GM12878 (cell line): Measurements from ENCODE around the gene GCM1. TPM values are rescaled to one million over a fixed set of nuclear protein-coding genes. Genes with fewer than 3 reads are reported as not detected.

Experiments used
- ATAC-seq: fragments of 200-7000 bp; cut with Tn5 transposase; 3 replicates; pipeline ENCODE4 v1.9.1; 2020; ENCODE audit warnings: mild to moderate bottlenecking, moderate library complexity
- BruUV-seq: library from RNA; stranded (reverse); fragments of 400-500 nt; replicated peaks from 2 replicates; lab custom pipeline; 2021; lab: Mats Ljungman, UMichigan
- CTCF ChIA-PET: fragments of 300-600 bp; sonication (Branson Sonifier 250); formaldehyde crosslinking; extraction: SDS; loops from one replicate; lab custom pipeline; 2021; ENCODE audit warnings: inconsistent platforms; lab: Yijun Ruan, JAX
- POLR2A ChIA-PET: fragments of 350-600 bp; formaldehyde crosslinking; extraction: SDS; loops from one replicate; lab custom pipeline; 2021; ENCODE audit warnings: inconsistent platforms; lab: Charles Lee
- RAD21 ChIA-PET: fragments of 300-600 bp; sonication (Branson Sonifier 250); formaldehyde crosslinking; loops from one replicate; lab custom pipeline; 2023; ENCODE audit warnings: antibody characterized with exemption; ENCODE audit not compliant: unreplicated experiment; lab: Charles Lee
- SMC1A ChIA-PET: fragments of 300-600 bp; sonication (Branson Sonifier 250); formaldehyde crosslinking; loops from one replicate; lab custom pipeline; 2023; ENCODE audit not compliant: unreplicated experiment, uncharacterized antibody; lab: Charles Lee
- DNase-seq: peaks from one replicate; pipeline ENCODE4 v3.0.0-alpha.2; 2011; ENCODE audit warnings: low read depth, low spot score
- FAIRE-seq: peaks from 3 replicates; lab custom pipeline; 2011; peaks lifted over from hg19 to GRCh38; lab: Jason Lieb, UNC
- H2AFZ ChIP-seq: 2 replicates; pipeline ENCODE4 v1.6.0; 2011; ENCODE audit warnings: low read depth, low read length, control low read depth; ENCODE audit not compliant: control insufficient read depth
- H3K27ac ChIP-seq: 2 replicates; pipeline ENCODE4 v1.5.1; 2011; ENCODE audit warnings: control low read depth; ENCODE audit not compliant: control insufficient read depth, insufficient read depth
- H3K27me3 ChIP-seq, 2 experiments: replicated peaks in 1 of 2; 2 replicates each; pipeline versions ENCODE4 v1.6.0 to v1.6.1; 2011; ENCODE audit warnings: low read length in 1 of 2; ENCODE audit not compliant: control insufficient read depth in 2 of 2, insufficient read depth in 2 of 2
- H3K36me3 ChIP-seq, 2 experiments: 2 replicates each; pipeline ENCODE4 v1.5.1; 2011; ENCODE audit warnings: low read length in 1 of 2; ENCODE audit not compliant: control insufficient read depth in 2 of 2, insufficient read depth in 2 of 2
- H3K4me1 ChIP-seq: 2 replicates; pipeline ENCODE4 v1.6.1; 2011; ENCODE audit warnings: mild to moderate bottlenecking, low read length, moderate library complexity, mixed read lengths; ENCODE audit not compliant: control insufficient read depth, insufficient read depth
- H3K4me2 ChIP-seq: 2 replicates; pipeline ENCODE4 v1.6.0; 2011; ENCODE audit warnings: control low read depth; ENCODE audit not compliant: control insufficient read depth, insufficient read depth
- H3K4me3 ChIP-seq: fragments of 200-600 bp; sonication (generic); 2 replicates; pipeline ENCODE4 v1.5.1; 2016
- H3K79me2 ChIP-seq: 2 replicates; pipeline ENCODE4 v1.6.0; 2011; ENCODE audit warnings: low read length; ENCODE audit not compliant: control insufficient read depth, insufficient read depth
- H3K9ac ChIP-seq: 2 replicates; pipeline ENCODE4 v1.8.0; 2011; ENCODE audit warnings: low read length, control low read depth, mixed read lengths; ENCODE audit not compliant: control insufficient read depth, insufficient read depth
- H3K9me3 ChIP-seq: replicated peaks from 3 replicates; pipeline ENCODE4 v1.5.1; 2011; ENCODE audit warnings: mild to moderate bottlenecking, low read length; ENCODE audit not compliant: control insufficient read depth, insufficient read depth
- H4K20me1 ChIP-seq: 2 replicates; pipeline ENCODE4 v1.6.0; 2011; ENCODE audit not compliant: control insufficient read depth, insufficient read depth
- IRF3 ChIP-seq: fragments of 450-650 bp; IDR thresholded peaks from 2 replicates; pipeline ENCODE4 v1.6.1; 2014; ENCODE audit warnings: mild to moderate bottlenecking
- IRF4 ChIP-seq: IDR thresholded peaks from 2 replicates; pipeline ENCODE4 v1.6.1; 2011; ENCODE audit warnings: low read depth, low read length
- JUNB ChIP-seq: IDR thresholded peaks from 2 replicates; pipeline ENCODE4 v1.6.1; 2016; ENCODE audit warnings: antibody characterized with exemption, mild to moderate bottlenecking
- POLR2AphosphoS2 ChIP-seq: IDR thresholded peaks from 2 replicates; pipeline ENCODE4 v1.6.1; 2011; ENCODE audit warnings: low read depth, mild to moderate bottlenecking, low read length, improper control_type of control experiment, moderate library complexity
- RELA ChIP-seq: fragments of 450-650 bp; IDR thresholded peaks from 2 replicates; pipeline ENCODE4 v1.8.0; 2014; ENCODE audit warnings: borderline replicate concordance; ENCODE audit not compliant: partially characterized antibody
- TAF1 ChIP-seq: IDR thresholded peaks from 2 replicates; pipeline ENCODE4 v1.6.1; 2011; ENCODE audit warnings: mild to moderate bottlenecking, low read depth, low read length, borderline replicate concordance
- TCF3 ChIP-seq: IDR thresholded peaks from 2 replicates; pipeline ENCODE4 v1.6.1; 2012; ENCODE audit warnings: low read depth, mild to moderate bottlenecking, low read length, borderline replicate concordance; ENCODE audit not compliant: insufficient read depth
- YBX1 ChIP-seq: fragments of 450-650 bp; IDR thresholded peaks from 2 replicates; pipeline ENCODE4 v1.6.1; 2016; ENCODE audit warnings: antibody characterized with exemption
- ZBTB4 ChIP-seq: fragments of 450-650 bp; formaldehyde crosslinking; IDR thresholded peaks from 2 replicates; pipeline ENCODE4 v1.4.0; 2022; ENCODE audit warnings: mild to moderate bottlenecking, moderate library complexity
- ZNF274 ChIP-seq: IDR thresholded peaks from one replicate; pipeline ENCODE4 v1.8.0; 2011; ENCODE audit not compliant: insufficient read length, insufficient read depth
- ZNF384 ChIP-seq: IDR thresholded peaks from 2 replicates; pipeline ENCODE4 v1.6.1; 2012; ENCODE audit warnings: low read depth, mild to moderate bottlenecking, low read length, improper control_type of control experiment, borderline replicate concordance
- WGBS: methylation state at CpG from one replicate; pipeline ENCODE4 v1.1.6; 2016; ENCODE audit warnings: low lambda C conversion rate; ENCODE audit not compliant: insufficient replicate concordance, insufficient coverage; ENCODE audit errors: missing lambda C conversion rate; 5-methylcytosine and 5-hydroxymethylcytosine counted together
- in situ Hi-C: fragments of 300-500 bp; cut with MboI; formaldehyde crosslinking; loops from 9 replicates; pipeline ENCODE4 v1.14.3; 2018; ENCODE audit warnings: mixed read lengths
- intact Hi-C: fragments of 100-400 bp; cut with micrococcal nuclease; formaldehyde crosslinking; loops from one replicate; pipeline ENCODE4 v1.14.2; 2022; ENCODE audit not compliant: unreplicated experiment
- polyA plus RNA-seq, 11 experiments: library from polyadenylated mRNA; depleted of rRNA in 4 of 11; unstranded in 6 of 11; stranded (reverse) in 5 of 11; fragments of >200 nt; fragmentation: Nextera tagmentation in 4 of 11; fragmentation: Illumina TruSeq in 1 of 11; extraction: Ambion mirVana in 4 of 11; extraction: Trizol in 1 of 11; gene quantifications; 1 replicate in 1 of 11; 2 replicates in 10 of 11; pipeline versions ENCODE4 v1.2.1 to v1.2.3, GENCODE V29; 2011 to 2016; ENCODE audit warnings: inconsistent platforms in 2 of 11, missing spikeins in 2 of 11, low read depth in 1 of 11
- total RNA-seq, 4 experiments: library from RNA; depleted of rRNA in 3 of 4; stranded (reverse); fragments of >200 nt in 3 of 4; fragmentation: Illumina TruSeq in 1 of 4; extraction: Trizol in 1 of 4; gene quantifications; 2 replicates each; pipeline versions ENCODE4 v1.2.1 to v1.2.3, GENCODE V29; 2013 to 2021
- TF ChIP-seq, protein P1 (sequence below): IDR thresholded peaks from 2 replicates; pipeline ENCODE4 v1.6.1; 2012; ENCODE audit warnings: low read depth, low read length, improper control_type of control experiment
- TF ChIP-seq, protein P2 (sequence below): IDR thresholded peaks from 2 replicates; pipeline ENCODE4 v1.6.1; 2012; ENCODE audit warnings: low read length, inconsistent platforms
- TF ChIP-seq, protein P3 (sequence below): IDR thresholded peaks from 2 replicates; pipeline ENCODE4 v1.6.1; 2012; ENCODE audit warnings: mild to moderate bottlenecking, low read depth, low read length

GCM1 gene
- total and polyA plus RNA-seq, 10 of the 15 experiments (the other 5 are each of a cell fraction or from before 2014, with no cell fraction given): 0.04 to 0.08 (median 0.05) TPM; not detected in 5

DNA sequence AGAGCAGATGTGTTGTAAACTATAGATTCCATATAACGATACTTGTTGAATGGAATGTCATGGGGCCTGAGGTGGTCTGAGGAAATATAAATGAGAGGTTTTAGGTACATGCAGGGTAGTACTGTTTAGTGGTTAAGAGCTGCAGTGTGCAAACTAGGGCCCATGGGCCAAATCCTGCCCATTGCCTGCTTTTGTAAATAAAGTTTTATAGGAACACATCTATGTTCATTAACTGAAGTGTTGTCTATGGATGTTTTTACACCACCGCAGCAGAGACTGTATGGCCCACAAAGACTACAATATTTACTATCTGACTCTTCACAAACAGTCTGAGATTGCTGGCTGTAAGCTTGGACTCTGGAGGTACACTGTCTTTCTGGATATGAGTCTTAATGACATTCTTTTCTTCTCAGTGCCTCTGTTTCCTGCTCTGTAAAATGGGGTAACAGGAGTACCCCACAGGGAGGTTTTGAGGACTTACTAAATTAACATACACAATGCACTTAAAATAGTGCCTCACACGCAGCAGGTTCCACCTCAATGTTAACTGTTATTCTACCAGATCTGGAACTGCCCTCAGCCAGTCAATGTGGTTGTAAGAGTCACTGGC is 12.5 kb downstream of the GCM1 start:
- intact Hi-C loops: no loop called here
- CTCF ChIA-PET: no interaction called here
- H3K79me2 ChIP-seq: no peaks in the 10 kb centered on the region
- TF ChIP-seq YBX1: no peak
- TF ChIP-seq POLR2AphosphoS2: no peak
- TF ChIP-seq, protein P1, sequence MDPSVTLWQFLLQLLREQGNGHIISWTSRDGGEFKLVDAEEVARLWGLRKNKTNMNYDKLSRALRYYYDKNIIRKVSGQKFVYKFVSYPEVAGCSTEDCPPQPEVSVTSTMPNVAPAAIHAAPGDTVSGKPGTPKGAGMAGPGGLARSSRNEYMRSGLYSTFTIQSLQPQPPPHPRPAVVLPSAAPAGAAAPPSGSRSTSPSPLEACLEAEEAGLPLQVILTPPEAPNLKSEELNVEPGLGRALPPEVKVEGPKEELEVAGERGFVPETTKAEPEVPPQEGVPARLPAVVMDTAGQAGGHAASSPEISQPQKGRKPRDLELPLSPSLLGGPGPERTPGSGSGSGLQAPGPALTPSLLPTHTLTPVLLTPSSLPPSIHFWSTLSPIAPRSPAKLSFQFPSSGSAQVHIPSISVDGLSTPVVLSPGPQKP: no peak
- TF ChIP-seq ZNF274: no peak
- TF ChIP-seq RELA: no peak
- TF ChIP-seq IRF4: no peak
- TF ChIP-seq, protein P2, sequence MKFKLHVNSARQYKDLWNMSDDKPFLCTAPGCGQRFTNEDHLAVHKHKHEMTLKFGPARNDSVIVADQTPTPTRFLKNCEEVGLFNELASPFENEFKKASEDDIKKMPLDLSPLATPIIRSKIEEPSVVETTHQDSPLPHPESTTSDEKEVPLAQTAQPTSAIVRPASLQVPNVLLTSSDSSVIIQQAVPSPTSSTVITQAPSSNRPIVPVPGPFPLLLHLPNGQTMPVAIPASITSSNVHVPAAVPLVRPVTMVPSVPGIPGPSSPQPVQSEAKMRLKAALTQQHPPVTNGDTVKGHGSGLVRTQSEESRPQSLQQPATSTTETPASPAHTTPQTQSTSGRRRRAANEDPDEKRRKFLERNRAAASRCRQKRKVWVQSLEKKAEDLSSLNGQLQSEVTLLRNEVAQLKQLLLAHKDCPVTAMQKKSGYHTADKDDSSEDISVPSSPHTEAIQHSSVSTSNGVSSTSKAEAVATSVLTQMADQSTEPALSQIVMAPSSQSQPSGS: no peak
- TF ChIP-seq, protein P3, sequence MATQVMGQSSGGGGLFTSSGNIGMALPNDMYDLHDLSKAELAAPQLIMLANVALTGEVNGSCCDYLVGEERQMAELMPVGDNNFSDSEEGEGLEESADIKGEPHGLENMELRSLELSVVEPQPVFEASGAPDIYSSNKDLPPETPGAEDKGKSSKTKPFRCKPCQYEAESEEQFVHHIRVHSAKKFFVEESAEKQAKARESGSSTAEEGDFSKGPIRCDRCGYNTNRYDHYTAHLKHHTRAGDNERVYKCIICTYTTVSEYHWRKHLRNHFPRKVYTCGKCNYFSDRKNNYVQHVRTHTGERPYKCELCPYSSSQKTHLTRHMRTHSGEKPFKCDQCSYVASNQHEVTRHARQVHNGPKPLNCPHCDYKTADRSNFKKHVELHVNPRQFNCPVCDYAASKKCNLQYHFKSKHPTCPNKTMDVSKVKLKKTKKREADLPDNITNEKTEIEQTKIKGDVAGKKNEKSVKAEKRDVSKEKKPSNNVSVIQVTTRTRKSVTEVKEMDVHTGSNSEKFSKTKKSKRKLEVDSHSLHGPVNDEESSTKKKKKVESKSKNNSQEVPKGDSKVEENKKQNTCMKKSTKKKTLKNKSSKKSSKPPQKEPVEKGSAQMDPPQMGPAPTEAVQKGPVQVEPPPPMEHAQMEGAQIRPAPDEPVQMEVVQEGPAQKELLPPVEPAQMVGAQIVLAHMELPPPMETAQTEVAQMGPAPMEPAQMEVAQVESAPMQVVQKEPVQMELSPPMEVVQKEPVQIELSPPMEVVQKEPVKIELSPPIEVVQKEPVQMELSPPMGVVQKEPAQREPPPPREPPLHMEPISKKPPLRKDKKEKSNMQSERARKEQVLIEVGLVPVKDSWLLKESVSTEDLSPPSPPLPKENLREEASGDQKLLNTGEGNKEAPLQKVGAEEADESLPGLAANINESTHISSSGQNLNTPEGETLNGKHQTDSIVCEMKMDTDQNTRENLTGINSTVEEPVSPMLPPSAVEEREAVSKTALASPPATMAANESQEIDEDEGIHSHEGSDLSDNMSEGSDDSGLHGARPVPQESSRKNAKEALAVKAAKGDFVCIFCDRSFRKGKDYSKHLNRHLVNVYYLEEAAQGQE: no peak
- no peak for TF ChIP-seq ZBTB4 (CRISPR knock-in tag)
- TF ChIP-seq JUNB: no peak
- TF ChIP-seq TAF1: no peak
- TF ChIP-seq IRF3: no peak
- TF ChIP-seq TCF3: no peak
- no peak for TF ChIP-seq ZNF384
- no peak for DNase-seq
- no peaks in the 10 kb centered on the region for H3K27me3 ChIP-seq
- no peaks in the 10 kb centered on the region for H3K4me1 ChIP-seq
- no peak overlapping the region for H3K4me2 ChIP-seq
- no peaks in the 10 kb centered on the region; the same call in 1 of the 2 replicates for H4K20me1 ChIP-seq
- FAIRE-seq: no peak
- no peaks in the 10 kb centered on the region for H3K9me3 ChIP-seq
- ATAC-seq: no peak
- in situ Hi-C loops: no loop called here
- H3K27ac ChIP-seq: no peak overlapping the region
- RAD21 ChIA-PET: no interaction called here
- no peak overlapping the region for H2AFZ ChIP-seq
- 56% methylated on average over 3 of the region's 3 CpGs for WGBS
- no peak overlapping the region for H3K9ac ChIP-seq
- no peaks in the 10 kb centered on the region for H3K36me3 ChIP-seq
- SMC1A ChIA-PET: no interaction called here
- POLR2A ChIA-PET: interaction anchor here (1.3 kb wide), 1 partner anchor 10 kb away, joined by 3 read pairs; no protein-coding TSS in a partner anchor
- no peak overlapping the region for H3K4me3 ChIP-seq
- no TSS peak for BruUV-seq
